Measurements from ENCODE around the gene CALHM4.

The CALHM4 gene

DNA sequence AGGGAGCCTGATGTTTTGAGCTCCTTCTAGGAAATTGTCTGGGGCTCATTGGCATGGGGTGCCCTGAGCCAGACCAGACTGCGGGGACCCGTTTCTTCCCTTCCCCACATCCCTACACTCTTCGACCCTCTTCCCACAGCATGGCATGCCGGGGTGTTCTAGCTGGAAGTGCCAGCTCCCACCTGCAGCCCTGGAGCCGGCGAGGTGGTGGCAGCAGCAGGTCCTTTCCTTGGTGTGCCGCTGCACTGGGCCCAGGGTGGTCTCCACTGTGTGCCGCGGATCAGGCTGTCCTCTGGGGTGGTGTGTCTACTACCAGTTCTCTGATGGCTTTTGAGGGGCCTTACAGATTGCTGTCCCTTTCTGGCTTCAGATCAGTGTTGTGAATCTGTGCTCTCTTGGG, 10.3 kb downstream of the CALHM4 start:
- TF ChIP-seq, protein P1, sequence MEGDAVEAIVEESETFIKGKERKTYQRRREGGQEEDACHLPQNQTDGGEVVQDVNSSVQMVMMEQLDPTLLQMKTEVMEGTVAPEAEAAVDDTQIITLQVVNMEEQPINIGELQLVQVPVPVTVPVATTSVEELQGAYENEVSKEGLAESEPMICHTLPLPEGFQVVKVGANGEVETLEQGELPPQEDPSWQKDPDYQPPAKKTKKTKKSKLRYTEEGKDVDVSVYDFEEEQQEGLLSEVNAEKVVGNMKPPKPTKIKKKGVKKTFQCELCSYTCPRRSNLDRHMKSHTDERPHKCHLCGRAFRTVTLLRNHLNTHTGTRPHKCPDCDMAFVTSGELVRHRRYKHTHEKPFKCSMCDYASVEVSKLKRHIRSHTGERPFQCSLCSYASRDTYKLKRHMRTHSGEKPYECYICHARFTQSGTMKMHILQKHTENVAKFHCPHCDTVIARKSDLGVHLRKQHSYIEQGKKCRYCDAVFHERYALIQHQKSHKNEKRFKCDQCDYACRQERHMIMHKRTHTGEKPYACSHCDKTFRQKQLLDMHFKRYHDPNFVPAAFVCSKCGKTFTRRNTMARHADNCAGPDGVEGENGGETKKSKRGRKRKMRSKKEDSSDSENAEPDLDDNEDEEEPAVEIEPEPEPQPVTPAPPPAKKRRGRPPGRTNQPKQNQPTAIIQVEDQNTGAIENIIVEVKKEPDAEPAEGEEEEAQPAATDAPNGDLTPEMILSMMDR (IDR thresholded peaks at IDR 0.05; ENCODE audit: low read depth, low read length, missing control alignments) = no peak
- Histone ChIP-seq H3K27me3 (replicated peaks) (no peaks in the 10 kb centered on the region), H3K36me3 (replicated peaks) (no peaks in the 10 kb centered on the region), H3K4me3 (ENCODE audit: low read depth, low read length) (no peak overlapping the region), H3K27ac (no peak overlapping the region)
- no peak for DNase-seq
- in situ Hi-C loops (cut with HindIII; ENCODE audit: low pct_ligation_motif_present, low sequenced_read_pairs) = no loop called here

DNA sequence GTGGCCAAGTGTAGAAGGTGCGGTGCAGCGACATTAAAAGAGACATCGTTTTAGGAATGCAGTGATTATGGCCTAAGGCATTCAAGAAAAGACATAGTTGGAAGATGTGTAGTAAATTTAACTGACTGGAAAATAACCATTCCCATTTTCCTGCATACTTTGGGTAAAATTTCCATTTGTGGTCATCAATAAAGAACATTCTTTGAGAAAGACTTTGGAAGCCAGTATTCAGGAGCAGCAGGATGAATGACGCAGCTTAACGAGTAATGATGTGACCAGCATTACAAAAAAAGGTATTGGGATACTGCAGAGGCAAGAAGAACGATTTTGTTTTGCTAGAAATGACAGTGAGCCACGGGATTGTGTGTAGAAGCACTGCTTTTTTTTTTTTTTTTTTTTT, 10.8 kb downstream of the CALHM4 start:
- no peak for DNase-seq
- no peaks in the 10 kb centered on the region for H3K27me3 ChIP-seq (replicated peaks)
- in situ Hi-C loops (cut with HindIII; ENCODE audit: low pct_ligation_motif_present, low sequenced_read_pairs) = no loop called here
- no peaks in the 10 kb centered on the region for H3K36me3 ChIP-seq (replicated peaks)
- no peak overlapping the region for H3K27ac ChIP-seq
- no peak overlapping the region for H3K4me3 ChIP-seq (ENCODE audit: low read depth, low read length)
- TF ChIP-seq, protein P1 (IDR thresholded peaks at IDR 0.05; ENCODE audit: low read depth, low read length, missing control alignments) = no peak

DNA sequence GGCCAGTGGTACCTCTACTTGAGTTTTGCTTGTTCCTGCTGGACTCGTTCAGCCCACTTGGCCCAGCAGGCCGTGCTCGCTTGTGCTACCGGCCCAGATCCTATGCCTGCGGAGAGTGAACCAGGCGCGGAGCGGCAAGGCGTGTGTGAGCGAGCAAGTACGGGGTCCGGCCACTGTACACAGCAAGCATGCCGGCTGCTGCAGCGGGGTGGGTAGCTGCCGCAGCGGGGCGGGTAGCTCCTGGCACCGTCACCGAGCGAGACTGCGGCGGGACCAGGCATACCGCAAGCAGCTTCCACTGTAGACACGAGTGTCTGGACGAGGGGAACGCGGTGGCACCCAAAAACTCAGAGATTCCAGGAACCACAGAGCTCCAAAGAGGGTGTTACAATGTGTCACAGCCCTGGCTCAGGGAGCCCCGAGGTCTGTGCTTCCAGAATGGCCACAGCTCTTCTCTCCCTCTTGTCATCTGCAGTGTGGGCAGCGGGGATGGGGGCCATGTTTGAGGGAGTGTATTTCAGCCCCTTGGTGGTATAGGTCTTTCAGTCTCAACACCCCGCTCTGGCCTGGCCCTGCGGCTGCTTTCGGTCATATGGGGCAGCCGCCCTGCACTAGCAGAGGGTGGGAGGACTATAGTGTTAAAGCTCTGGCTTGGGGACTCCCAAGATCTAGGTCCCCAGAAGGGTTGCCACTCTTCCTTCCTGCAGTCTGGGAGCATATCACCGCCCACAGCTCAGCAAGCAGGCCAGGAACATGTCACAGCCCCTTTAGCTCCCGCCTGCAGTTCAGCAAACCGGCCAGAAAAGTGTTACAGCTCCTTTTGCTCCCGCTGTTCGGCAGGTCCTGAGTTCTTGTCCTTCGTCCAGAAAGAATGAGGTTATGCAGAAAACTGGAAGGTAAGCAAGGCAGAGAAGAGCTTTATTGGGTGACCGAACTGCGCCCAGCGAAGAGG, 11.6 kb downstream of the CALHM4 start:
- H3K36me3 ChIP-seq (replicated peaks) = no peaks in the 10 kb centered on the region
- DNase-seq = no peak
- H3K27ac ChIP-seq = no peak overlapping the region
- H3K4me3 ChIP-seq (ENCODE audit: low read depth, low read length) = peak overlapping the region; percentile 43
- TF ChIP-seq, protein P1 (IDR thresholded peaks at IDR 0.05; ENCODE audit: low read depth, low read length, missing control alignments) = no peak
- H3K27me3 ChIP-seq (replicated peaks) = no peaks in the 10 kb centered on the region
- in situ Hi-C loops (cut with HindIII; ENCODE audit: low pct_ligation_motif_present, low sequenced_read_pairs) = no loop called here

DNA sequence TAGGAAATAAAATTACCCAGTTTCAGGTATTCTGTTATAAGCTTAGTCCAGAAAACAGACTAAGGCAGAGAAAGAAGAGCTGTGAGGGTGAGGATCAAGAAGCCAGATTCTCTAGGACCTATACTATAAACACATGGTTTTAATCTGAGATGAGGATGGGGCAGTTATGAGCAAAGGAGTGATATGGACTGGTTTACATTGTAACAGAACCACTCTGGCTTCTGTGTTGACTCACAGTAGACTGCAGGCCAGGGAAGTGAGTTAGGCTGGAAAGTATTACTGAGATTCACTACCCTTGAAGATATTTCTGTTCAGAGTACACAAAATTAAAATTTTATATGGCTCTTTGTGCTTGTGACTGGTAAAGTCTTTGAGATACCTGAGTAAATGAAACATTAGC, 14.6 kb downstream of the CALHM4 start:
- no peak overlapping the region for H3K4me3 ChIP-seq (ENCODE audit: low read depth, low read length)
- no peaks in the 10 kb centered on the region for H3K27me3 ChIP-seq (replicated peaks)
- no peak for DNase-seq
- in situ Hi-C loops (cut with HindIII; ENCODE audit: low pct_ligation_motif_present, low sequenced_read_pairs) = no loop called here
- H3K36me3 ChIP-seq (replicated peaks) = no peaks in the 10 kb centered on the region
- TF ChIP-seq, protein P1 (IDR thresholded peaks at IDR 0.05; ENCODE audit: low read depth, low read length, missing control alignments) = no peak
- no peak overlapping the region for H3K27ac ChIP-seq

DNA sequence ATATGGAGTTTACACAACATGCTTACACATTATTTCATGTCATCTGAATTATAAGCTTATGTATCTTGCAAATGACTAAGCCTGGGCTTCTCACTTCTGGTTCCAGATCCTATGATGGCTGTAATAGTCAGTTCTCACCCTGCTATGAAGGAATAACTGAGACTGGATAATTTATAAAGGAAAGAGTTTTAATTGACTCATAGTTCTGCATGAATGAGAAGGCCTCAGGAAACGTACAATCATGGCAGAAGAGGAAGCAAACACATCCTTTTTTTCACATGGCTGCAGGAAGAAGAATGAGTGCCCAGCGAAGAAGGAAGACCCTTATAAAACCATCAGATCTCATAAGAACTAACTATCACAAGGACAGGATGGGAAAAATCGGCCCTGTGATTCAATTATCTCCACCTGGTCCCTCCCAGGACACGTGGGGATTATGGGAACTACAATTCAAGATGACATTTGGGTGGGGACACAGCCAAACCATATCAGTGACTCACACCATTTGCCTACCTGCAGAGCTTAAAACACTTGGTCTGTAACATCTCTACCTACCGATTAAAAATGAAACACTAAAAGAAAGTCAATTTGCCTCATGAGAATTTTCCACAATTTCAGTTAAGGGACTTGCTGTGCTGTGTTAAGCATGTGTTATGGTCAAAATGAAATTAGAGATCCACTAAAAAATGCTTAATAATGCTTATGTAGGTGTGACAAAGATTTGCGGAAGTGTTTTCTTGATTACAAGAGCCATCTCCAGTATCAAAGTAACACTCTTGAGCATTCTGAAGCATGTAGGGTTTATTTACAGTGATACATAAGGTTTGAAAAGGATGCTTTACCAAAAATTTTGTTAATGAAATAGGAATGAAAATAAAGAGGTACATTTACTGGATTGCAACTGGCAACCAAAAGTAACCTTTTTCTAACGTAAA, 15.5 kb downstream of the CALHM4 start:
- TF ChIP-seq, protein P1 (IDR thresholded peaks at IDR 0.05; ENCODE audit: low read depth, low read length, missing control alignments) = no peak
- Histone ChIP-seq H3K27me3 (replicated peaks) (no peaks in the 10 kb centered on the region), H3K4me3 (ENCODE audit: low read depth, low read length) (no peak overlapping the region), H3K27ac (no peak overlapping the region), H3K36me3 (replicated peaks) (no peaks in the 10 kb centered on the region)
- DNase-seq = no peak
- in situ Hi-C loops (cut with HindIII; ENCODE audit: low pct_ligation_motif_present, low sequenced_read_pairs) = no loop called here

All from brain microvascular endothelial cell (primary cell).